Embryonic facial prominence (tissue), 1 donor: ENCODE data around the gene MAPKAPK3.
A peak's percentile ranks its signal among the peaks of the same experiment; 100 is the strongest.

ENCODE experiments used
- DNase-seq: peaks from one replicate; pipeline ENCODE4 v3.0.0-alpha.2; 2016; ENCODE audit errors: extremely low spot score

MAPKAPK3 gene

GRCh38 chr3:50587806-50588758, 28.9 kb upstream of the MAPKAPK3 start:
- DNase-seq, result no peak

GRCh38 chr3:50588759-50589433, 28.1 kb upstream of the MAPKAPK3 start:
- no peak for DNase-seq

GRCh38 chr3:50591196-50591741, 25.7 kb upstream of the MAPKAPK3 start:
- no peak for DNase-seq

GRCh38 chr3:50592568-50592967, 24.4 kb upstream of the MAPKAPK3 start:
- no peak for DNase-seq

GRCh38 chr3:50594253-50594785, 22.6 kb upstream of the MAPKAPK3 start:
- DNase-seq, result no peak

GRCh38 chr3:50599115-50599715, 17.7 kb upstream of the MAPKAPK3 start:
- DNase-seq, result no peak

- no peak for DNase-seq
Observed at GRCh38 chr3:50599716-50600118, 17.2 kb upstream of the MAPKAPK3 start.

GRCh38 chr3:50600141-50600753, 16.7 kb upstream of the MAPKAPK3 start:
- DNase-seq, result no peak

- DNase-seq, result peak; percentile 88
Observed at GRCh38 chr3:50600841-50601591, 15.9 kb upstream of the MAPKAPK3 start.

GRCh38 chr3:50602595-50603191, 14.3 kb upstream of the MAPKAPK3 start:
- DNase-seq, result no peak

GRCh38 chr3:50603261-50604109, 13.5 kb upstream of the MAPKAPK3 start:
- DNase-seq, result no peak

GRCh38 chr3:50604110-50604621, 12.8 kb upstream of the MAPKAPK3 start:
- DNase-seq, result no peak

GRCh38 chr3:50604628-50605588, 12.0 kb upstream of the MAPKAPK3 start:
- no peak for DNase-seq

- DNase-seq, result no peak
Observed at GRCh38 chr3:50605901-50606326, 11.0 kb upstream of the MAPKAPK3 start.

GRCh38 chr3:50606596-50606995, 10.4 kb upstream of the MAPKAPK3 start:
- no peak for DNase-seq

GRCh38 chr3:50607271-50608091, 9.5 kb upstream of the MAPKAPK3 start:
- no peak for DNase-seq

- DNase-seq, result no peak
Observed at GRCh38 chr3:50608278-50608677, 8.7 kb upstream of the MAPKAPK3 start.
